ENCODE results near the gene ANKRD11.
"Not testable (repeated sequence)": the region's sequence is repeated elsewhere in the genome, so short reads cannot be mapped to it uniquely, and the experiment has no call there.

Gene ANKRD11

DNA sequence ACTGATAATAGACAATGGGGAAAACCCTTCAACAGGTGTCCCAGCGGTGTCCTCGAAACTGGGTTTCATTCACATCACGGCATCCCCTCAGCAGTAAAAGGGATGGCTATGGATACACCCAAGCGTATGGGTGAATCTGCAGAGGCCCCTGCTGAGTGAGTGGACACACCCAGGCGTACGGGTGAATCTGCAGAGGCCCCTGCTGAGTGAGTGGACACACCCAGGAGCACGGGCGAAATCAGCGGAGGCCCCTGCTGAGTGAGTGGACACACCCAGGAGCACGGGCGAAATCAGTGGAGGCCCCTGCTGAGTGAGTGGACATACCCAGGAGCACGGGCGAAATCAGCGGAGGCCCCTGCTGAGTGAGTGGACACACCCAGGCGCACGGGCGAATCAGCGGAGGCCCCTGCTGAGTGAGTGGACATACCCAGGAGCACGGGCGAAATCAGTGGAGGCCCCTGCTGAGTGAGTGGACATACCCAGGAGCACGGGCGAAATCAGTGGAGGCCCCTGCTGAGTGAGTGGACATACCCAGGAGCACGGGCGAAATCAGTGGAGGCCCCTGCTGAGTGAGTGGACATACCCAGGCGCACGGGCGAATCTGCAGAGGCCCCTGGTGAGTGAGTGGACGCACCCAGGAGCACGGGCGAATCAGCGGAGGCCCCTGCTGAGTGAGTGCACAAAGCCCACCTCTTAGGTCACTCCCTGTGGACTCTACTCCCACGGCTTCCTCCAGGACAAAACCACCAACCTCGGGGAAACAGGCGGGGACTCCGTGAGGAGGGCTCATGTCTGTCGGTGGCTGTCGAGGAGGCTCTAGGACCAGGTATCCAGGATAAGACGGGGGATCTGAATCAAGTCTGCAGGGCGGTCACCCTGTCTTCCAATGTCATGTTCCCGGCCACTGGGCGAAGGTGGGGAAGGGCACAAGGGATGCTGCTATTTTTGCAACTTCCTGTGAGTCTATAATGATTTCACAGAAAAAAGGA is 161.7 kb downstream of the ANKRD11 start:
- not testable (repeated sequence) for DNase-seq (ENCODE audit: low spot score)

DNA sequence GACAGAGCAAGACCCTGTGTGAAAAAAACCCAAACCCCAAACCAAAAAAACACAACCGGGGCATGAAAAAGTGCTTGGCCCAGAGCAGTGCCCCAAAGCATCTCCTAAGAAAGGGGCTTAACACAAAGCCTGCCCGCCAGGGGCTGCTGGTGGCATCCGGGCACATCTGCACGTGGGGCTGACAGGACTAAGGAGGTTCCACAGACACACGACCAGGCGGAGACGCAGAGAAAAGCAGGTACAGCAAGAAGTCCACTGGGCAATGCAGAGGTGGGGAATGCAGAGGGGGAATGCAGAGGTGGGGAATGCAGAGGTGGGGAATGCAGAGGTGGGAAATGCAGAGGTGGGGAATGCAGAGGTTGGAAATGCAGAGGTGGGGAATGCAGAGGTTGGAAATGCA is 163.6 kb downstream of the ANKRD11 start:
- no peak for DNase-seq (ENCODE audit: low spot score)

DNA sequence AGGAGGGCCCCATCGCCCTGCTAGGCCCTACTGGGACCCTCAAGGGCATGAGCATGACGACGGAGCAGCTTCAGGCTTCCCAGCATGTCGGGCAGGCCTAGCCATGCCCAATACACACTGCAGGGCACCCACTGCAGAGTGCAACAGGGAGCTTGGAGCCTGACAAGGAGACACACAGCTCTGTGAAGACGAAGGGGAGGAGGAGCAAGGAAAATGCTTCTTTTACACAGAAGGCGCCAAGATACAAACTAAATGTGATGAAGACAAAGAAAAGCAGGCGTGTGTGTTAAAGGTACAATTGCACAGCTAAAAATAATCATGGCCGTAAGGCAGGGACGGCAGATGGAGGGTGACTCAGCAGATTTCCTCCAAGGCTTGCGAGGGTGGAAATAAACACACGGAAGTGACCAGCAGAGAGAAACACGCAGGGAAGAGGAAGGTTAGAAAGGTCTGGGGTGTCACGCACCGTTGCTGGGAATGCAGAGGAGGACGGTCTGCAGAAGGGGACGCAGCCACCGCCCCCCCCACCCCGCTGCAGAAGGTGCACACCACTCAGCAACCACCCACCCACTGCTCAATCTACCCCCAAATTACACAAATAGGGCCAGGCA is 164.4 kb downstream of the ANKRD11 start:
- DNase-seq (ENCODE audit: low spot score) = no peak

DNA sequence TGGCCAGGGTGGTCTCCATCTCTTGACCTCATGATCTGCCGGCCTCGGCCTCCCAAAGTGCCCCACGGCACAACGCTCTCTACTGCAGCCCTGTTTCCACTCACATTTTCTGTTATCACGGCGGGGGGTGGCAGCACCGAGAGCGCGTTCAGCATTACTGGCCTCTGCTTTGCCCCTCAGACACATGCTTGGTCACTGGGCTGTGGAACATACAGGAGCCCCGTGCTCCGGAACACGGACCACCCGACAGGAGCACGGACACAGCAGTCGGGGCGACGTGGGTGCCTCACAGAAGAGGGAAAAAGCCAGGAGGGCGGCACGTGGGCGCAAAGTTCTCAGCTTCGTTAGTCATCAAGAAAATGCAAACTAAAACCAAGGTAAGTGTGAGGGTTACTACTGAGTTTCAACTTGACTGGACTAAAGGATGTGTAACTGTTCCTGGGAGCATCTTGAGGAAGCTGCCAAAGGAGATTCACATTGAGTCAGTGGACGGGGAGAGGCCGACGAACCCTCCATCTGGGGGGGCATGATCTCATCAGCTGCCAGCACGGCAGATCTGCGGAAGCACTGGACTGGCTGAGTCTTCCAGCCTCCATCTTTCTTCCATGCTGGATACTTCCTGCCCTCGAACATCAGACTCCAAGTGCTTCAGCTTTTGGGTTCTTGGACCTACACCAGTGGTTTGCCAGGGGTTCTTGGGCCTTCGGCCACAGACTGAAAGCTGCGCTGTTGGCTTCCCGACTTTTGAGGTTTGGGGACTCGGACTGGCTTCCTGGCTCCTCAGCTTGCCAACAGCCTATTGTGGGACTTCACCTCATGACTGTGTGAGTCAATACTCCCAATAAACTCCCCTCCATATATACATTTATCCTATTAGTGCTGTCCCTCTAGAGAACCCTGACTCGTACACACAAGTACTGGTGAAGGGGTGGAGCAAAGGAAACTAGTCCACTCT is 166.0 kb downstream of the ANKRD11 start:
- DNase-seq (ENCODE audit: low spot score) = no peak

DNA sequence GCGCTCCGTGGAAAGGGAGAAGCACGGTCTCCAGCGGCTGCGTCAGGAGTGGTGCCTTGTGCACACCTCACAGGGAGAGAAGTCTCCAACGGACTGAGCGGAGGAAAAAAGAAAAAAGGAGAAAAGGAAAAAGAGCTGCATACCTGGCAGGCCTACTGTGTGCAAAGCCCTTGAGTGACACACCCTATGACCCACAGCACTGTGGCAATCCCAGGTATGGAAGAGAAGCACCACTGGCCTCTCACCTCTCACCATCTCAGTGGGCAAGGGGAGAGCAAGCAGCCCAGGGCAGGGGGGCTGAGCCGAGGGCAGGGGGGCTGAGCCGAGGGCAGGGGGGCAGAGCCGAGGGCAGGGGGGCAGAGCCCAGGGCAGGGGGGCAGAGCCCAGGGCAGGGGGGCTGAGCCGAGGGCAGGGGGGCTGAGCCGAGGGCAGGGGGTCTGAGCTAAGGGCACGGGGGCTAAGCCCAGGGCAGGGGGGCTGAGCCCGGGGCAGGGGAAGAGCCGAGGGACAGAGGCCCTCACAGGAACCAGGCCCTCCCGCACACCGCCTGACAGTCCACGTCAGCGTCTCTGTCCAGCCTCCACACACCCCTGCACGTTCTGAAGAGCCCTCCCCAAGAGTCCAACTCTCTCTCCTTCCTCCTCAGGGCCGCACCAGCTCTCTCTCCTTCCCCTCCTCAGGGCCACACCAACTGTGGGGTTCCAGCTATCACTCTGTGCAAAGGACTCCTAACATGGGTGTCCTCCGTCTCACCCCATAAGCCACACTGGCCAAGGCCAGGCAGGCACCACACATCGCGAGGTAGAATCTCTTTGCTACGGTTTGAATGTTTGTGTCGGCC is 167.0 kb downstream of the ANKRD11 start:
- no peak for DNase-seq (ENCODE audit: low spot score)

DNA sequence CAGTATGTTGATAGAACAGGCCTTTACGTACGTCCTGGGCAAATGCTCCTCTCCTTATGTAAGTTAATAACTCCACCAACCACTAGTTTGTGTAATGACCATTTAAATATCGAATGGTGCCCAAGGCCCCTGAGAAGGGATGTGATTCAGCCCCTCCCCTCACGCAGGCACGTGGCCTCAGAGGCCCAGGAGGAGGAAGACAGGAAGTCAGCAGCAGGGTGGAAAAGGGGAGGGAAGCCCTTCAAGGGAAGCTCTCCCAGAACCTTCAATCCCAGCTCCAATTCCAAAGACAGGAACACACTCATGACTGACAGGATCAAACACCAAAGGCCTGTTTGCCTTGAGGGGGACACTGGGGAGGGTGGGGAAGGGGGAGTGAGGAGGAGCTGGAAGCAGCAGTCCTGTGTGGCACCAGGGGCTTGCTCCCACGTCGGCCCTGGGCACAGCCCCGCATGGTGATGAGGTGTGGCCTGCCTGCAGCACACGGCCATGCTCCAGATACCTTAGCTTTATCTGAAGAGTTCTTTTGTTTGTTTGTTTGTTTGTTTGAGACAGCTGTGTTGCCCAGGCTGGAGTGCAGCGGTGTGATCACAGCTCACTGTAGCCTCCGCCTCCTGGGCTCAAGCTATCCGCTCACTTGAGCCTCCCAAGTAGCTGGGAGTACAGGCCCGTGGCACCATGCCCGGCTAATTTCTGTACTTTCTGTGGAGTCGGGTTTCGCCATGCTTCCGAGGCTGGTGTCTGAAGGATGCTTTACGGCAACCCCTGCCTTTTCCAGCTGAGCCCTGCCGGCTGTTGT is 167.8 kb downstream of the ANKRD11 start:
- no peak for DNase-seq (ENCODE audit: low spot score)

DNA sequence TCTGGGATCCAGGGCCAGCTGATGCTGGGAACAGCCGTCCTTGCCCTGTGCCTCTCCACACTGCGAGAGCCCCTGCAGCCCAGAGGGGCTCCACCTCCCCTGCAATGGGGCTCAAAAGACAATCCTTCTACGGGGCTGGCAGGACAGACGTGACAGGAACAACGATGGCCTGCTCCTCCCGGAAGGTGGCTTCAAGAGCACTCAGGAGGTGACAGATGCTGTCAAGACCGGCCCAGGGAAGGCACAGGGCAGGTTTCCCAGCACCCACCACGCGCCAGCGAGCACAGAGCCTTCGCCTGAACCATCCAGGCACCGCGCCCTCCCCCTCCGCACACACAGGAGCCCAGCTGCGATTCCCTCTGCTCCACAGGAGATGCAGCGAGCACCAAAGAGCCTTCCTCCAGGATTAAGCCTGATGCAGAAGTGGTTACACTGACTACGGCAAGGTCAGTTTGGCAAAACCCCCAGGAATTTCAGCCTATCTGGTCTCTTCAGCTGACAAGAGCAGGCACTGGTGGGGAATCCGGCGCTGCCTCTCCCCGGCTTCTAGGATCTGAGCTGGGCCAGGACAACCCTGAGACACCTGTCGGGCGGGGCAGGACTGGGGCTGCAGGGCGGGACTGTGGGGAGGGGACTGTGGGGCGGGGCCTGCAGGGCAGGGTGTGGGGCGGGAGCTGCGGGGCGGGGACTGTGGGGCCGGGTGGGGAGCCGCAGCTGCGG is 169.4 kb downstream of the ANKRD11 start:
- peak; percentile 13 for DNase-seq (ENCODE audit: low spot score)

DNA sequence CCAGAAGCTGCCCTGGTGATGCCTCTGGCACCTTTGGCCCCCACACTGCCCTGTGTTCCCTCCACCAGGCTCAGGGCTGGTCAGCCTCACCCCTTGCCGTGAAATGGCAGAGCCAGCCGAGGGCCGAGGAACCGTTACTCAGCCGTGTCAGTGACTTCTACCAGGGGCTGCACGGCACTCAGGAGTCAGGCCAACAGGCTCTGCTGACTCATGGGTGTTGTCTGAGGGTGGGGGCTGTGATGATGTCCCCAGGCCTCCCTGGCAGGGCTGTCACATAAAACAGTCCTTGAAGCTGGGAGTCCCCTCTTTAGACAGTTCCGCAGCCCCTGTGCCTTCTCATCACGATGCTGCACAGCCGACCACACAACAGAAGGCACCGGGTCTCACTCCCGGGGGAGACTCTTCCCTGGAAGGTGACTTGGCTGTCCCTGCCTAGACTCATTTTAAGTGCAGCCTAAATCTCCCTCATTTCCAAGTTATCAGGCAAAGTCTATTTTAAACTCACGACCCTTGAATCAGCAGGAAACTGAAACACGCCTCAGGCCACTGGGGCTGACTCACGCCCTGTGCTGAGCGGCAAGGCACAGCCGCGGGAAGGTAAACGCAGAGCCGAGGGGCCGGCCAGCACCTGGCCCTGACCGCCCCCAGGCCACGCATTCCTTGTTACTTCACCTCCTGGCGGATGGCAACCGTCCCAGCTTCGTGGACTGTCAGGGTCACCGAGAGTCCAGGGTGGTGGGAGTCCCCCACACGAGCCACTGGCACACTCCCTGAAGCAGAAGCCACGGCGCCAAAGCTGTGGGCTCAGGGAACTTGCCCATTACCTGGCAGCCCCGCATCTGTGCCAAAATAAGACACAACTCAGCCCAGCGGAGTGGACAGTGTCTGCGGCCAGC is 170.2 kb downstream of the ANKRD11 start:
- DNase-seq (ENCODE audit: low spot score) = peak; percentile 68

DNA sequence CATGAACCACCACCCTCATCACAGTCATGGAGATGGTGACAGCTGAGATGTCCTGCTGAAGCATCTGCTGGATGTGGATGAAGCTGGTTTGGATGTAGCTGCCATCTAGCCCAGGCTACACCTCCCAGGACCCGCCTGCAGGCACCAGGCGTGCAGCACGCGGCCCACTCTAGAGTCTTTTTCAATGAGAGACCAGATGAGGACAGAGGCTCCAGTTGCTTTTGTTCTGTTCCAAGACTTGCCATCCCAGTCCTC is 170.8 kb downstream of the ANKRD11 start:
- DNase-seq (ENCODE audit: low spot score) = no peak

DNA sequence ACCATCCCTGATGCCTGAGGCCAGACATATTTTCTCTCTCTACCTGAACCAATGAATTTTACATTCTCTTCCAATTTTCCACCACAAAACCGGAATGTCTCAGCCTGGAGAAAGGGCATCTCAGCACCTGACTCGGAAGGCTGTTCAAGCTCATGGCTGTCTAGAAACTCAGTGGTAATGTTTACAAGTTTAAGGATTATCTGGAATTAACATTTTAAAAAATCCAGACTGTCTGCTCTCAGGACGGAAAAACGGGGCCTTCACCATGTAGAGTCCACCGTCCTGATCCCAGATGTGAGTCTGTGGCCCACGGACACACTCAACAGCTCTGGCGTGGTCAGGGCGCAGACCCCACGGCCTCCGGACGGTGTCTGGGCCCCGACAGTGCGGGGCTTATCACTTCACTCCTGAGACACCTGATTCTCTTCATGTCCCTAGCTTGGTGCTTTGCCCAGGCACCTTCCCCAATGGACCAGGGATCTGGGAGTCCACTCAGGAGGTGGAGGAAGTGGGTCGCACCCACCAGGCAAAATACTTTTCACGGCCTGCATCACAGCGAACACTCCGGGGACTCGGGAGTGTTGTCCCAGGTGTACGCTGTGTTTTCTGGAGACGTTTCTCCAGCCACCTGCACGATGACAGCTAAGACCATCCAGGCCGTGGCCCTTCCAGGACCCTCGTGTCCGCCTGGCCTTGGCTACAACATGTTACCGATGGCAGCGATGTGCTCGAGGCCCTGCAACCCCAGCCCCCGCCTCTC is 171.3 kb downstream of the ANKRD11 start:
- DNase-seq (ENCODE audit: low spot score) = no peak

DNA sequence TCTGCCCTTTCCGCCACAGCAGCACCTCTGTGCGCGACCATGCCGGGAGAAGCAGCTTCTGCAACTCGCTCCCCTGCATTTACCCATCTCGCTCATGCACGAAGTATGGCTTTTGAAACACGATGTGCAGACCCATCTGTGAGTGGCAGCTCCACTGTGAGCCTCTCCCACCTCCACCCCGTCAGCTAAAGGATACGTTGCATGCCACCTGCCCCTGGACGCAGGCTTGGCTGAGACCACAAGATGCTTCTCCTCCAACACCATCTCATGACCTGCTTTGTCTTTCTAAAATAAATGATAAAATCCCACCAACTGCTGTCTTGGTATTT is 172.0 kb downstream of the ANKRD11 start:
- no peak for DNase-seq (ENCODE audit: low spot score)

DNA sequence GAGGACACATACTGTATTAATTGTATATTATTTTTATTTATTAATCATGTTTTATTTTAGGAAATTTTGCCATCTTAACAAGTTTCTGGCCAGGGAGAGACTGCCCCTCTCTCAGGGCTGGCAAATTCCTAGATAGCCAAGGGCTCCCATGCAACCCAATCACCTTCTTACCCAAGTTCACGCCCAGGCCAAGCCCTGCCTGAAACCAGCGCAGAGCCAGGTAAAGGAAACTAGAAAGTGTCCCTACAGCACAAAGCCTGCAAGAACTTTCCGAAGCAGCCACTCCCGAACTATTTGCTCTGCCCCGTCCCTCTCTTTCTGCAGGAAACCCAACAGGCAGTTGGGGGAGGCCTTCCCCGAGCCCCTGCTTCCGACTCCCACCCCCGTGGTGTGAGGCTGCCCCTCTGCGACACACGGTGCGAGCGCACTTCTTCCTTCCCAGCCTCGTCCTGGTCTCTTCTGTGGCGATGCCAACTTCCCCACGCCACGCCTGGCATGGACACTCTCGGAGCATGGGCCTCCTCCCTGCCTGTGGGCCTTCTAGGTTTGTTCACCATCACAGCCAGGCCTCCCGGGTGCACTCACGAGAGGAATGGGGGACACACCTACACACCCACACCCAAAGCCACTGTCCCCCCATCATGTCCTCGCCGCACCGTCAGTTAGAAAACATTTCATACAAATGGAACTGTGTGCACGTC is 172.5 kb downstream of the ANKRD11 start:
- no peak for DNase-seq (ENCODE audit: low spot score)

DNA sequence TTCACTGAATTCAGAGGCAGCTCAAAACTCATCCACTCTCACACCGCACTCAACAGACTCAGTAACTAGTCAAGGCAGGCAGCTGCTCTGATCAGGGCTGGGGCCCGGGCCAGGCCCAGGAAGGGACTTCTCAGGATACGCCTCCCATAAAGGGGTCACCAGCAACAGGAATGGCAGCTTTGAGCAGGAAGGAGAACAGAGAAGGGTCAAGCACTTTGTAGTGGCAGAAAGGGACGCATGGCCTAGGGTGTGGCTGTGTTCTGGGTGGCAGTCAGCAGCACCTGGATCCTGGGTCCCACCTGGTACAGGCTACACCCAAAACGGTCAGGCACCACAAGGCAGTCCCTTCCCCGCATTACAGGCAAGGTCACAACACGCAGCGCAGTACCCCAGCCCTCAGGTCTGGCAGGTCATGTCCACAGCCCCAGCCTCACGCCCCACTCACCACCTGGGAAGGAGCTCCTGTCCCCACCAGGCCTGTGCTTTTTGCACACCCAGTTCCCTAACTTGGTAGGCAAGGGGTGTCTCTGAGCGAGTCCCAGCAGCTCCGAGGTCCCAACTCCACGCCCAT is 173.2 kb downstream of the ANKRD11 start:
- no peak for DNase-seq (ENCODE audit: low spot score)

DNA sequence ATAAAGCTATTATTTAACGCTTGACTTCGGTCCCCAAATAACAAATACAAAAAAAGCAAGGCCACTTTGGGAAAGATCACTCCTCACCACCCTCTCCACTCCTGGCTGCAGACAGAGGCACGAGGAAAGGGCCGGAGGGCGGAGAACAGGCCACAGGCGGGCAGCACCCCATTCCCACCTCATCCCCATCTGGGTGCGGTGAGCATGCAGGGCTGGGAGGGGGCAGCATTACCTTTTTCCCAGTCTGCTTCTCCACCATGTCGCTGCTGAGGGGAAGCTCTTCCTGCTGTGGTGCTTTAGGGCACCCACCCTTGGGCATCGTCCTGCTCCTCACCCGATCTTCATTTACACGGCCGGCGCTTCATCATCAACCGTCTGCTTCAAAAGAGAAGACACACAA is 173.7 kb downstream of the ANKRD11 start:
- no peak for DNase-seq (ENCODE audit: low spot score)

DNA sequence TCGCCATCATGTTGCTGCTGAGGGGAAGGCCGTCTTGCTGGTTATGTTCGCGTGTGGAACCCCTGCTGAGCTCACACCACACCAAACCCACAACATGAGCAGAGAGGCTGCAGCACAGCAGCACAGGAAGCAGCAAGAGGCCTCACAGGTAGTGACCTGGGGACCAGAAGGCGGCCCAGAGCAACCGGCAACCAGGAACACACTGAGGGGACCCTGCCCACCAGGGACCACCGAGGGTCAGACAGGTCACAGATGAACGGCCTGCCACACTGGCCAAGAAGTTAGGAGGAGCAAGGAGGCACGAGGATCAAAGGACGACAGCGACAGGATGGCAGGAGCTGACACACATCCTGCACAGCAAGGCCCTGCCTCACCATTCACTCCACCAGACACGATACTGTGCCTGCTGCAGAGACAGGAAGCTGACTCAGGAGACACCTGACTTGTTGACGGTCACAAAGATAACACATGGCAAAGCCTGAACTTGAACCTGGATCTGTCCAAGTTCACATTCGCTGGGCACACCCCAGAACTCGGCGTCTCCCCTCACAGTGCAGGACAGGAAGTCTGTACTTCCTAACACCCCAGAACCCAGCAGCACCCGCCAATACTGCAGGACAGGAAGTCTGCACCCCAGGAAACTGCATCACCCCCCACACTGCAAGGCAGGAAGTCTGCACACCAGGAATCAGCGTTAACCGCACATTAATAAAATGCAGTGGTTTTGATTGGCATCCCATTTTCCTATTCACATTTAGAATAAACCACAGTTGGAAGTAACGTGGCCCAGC is 174.4 kb downstream of the ANKRD11 start:
- DNase-seq (ENCODE audit: low spot score) = no peak

DNA sequence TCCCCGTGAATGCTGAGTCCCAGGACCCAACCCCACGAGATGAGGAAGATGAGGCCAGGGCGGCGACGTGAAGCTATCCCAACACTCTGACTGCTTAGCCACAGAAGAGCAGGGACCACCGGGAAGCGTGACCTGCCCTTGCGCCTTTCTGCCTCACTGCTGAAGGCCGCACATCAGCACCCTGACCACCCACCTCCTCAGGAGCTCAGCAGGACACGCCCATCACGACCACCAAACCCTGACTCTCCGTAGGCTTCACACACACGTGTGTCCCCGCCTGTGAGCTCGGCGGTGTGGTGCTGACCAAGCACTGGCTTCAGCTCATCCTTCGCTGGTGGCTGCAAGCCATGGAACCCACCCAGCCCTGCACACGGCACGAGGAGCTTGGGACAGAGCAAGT is 175.1 kb downstream of the ANKRD11 start:
- DNase-seq (ENCODE audit: low spot score) = no peak

DNA sequence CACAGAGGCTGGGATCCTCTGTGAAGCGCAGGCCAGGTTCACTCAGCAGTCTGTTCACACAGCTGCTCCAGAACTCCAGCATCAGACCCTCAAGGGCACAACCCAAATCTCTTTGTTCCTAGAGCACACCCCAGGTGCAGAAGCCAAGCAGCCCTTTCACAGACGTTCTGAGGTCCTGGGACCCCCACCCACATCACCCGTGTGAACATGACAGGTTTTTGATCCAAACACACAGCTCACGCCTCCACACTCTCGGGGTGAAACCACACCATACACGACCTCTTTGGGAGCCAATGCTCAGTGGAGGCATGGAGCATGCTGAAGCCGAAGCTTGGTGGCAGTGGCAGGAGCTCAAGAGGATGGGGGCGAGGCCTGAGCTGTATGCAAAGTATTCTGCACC is 175.5 kb downstream of the ANKRD11 start:
- DNase-seq (ENCODE audit: low spot score) = no peak

Measured in LoVo (cell line).